Parathyroid adenoma (tissue), 2 donors: ENCODE results near the gene DIP2A.

Experiments used
- H2AFZ ChIP-seq: fragments of 300-600 bp; sonication (generic); one replicate; pipeline ENCODE4 v1.7.0; 2017; ENCODE audit warnings: antibody characterized with exemption, mild to moderate bottlenecking
- H3K27ac ChIP-seq: fragments of 300-600 bp; sonication (generic); one replicate; pipeline ENCODE4 v1.7.0; 2017
- H3K27me3 ChIP-seq: fragments of 300-600 bp; sonication (generic); one replicate; pipeline ENCODE4 v1.7.0; 2017; ENCODE audit warnings: low read length; ENCODE audit not compliant: control insufficient read depth, insufficient read depth
- H3K36me3 ChIP-seq: fragments of 300-600 bp; sonication (generic); one replicate; pipeline ENCODE4 v1.7.0; 2017; ENCODE audit warnings: low read length; ENCODE audit not compliant: control insufficient read depth, insufficient read depth
- H3K4me1 ChIP-seq: fragments of 300-600 bp; sonication (generic); one replicate; pipeline ENCODE4 v1.7.0; 2017; ENCODE audit warnings: control low read depth
- H3K4me2 ChIP-seq: fragments of 300-600 bp; sonication (generic); one replicate; pipeline ENCODE4 v1.7.0; 2017; ENCODE audit warnings: low read length
- H3K4me3 ChIP-seq: fragments of 300-600 bp; sonication (generic); one replicate; pipeline ENCODE4 v1.7.0; 2017; ENCODE audit warnings: low read depth, low read length
- H3K79me2 ChIP-seq: fragments of 300-600 bp; sonication (generic); one replicate; pipeline ENCODE4 v1.7.0; 2017; ENCODE audit warnings: control low read depth
- H3K9ac ChIP-seq: fragments of 300-600 bp; sonication (generic); one replicate; pipeline ENCODE4 v1.7.0; 2017; ENCODE audit warnings: mild to moderate bottlenecking
- H3K9me3 ChIP-seq: fragments of 300-600 bp; sonication (generic); one replicate; pipeline ENCODE4 v1.7.0; 2017; ENCODE audit warnings: low read length; ENCODE audit not compliant: control insufficient read depth
- TF ChIP-seq, protein P1 (sequence below): fragments of 300-600 bp; sonication (generic); IDR thresholded peaks from one replicate; pipeline ENCODE4 v1.7.0; 2017; ENCODE audit warnings: antibody characterized with exemption, mild to moderate bottlenecking
- donor health status: primary hyperparathyroidism.

Gene DIP2A

DNA sequence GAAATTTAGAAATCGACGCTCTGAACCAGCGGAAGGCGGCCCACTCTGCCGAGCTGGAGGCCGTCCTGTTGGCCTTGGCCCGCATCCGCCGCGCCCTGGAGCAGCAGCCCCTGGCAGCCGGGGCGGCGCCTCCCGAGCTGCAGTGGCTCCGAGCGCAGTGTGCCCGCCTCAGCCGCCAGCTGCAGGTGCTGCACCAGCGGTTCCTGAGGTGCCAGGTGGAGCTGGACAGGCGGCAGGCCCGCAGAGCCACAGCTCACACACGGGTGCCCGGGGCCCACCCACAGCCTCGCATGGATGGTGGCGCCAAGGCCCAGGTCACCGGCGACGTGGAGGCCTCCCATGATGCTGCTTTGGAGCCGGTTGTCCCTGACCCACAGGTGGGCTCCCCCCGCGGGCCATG is 47.0 kb upstream of the DIP2A start:
- TF ChIP-seq, protein P1, sequence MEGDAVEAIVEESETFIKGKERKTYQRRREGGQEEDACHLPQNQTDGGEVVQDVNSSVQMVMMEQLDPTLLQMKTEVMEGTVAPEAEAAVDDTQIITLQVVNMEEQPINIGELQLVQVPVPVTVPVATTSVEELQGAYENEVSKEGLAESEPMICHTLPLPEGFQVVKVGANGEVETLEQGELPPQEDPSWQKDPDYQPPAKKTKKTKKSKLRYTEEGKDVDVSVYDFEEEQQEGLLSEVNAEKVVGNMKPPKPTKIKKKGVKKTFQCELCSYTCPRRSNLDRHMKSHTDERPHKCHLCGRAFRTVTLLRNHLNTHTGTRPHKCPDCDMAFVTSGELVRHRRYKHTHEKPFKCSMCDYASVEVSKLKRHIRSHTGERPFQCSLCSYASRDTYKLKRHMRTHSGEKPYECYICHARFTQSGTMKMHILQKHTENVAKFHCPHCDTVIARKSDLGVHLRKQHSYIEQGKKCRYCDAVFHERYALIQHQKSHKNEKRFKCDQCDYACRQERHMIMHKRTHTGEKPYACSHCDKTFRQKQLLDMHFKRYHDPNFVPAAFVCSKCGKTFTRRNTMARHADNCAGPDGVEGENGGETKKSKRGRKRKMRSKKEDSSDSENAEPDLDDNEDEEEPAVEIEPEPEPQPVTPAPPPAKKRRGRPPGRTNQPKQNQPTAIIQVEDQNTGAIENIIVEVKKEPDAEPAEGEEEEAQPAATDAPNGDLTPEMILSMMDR, result no peak
- H3K4me3 ChIP-seq, result no peak overlapping the region
- no peaks in the 10 kb centered on the region for H3K36me3 ChIP-seq
- H3K4me2 ChIP-seq, result no peak overlapping the region
- no peaks in the 10 kb centered on the region for H3K27me3 ChIP-seq
- no peak overlapping the region for H2AFZ ChIP-seq
- H3K27ac ChIP-seq, result no peak overlapping the region
- no peaks in the 10 kb centered on the region for H3K79me2 ChIP-seq
- H3K9me3 ChIP-seq, result no peaks in the 10 kb centered on the region
- no peaks in the 10 kb centered on the region for H3K4me1 ChIP-seq
- H3K9ac ChIP-seq, result no peak overlapping the region

DNA sequence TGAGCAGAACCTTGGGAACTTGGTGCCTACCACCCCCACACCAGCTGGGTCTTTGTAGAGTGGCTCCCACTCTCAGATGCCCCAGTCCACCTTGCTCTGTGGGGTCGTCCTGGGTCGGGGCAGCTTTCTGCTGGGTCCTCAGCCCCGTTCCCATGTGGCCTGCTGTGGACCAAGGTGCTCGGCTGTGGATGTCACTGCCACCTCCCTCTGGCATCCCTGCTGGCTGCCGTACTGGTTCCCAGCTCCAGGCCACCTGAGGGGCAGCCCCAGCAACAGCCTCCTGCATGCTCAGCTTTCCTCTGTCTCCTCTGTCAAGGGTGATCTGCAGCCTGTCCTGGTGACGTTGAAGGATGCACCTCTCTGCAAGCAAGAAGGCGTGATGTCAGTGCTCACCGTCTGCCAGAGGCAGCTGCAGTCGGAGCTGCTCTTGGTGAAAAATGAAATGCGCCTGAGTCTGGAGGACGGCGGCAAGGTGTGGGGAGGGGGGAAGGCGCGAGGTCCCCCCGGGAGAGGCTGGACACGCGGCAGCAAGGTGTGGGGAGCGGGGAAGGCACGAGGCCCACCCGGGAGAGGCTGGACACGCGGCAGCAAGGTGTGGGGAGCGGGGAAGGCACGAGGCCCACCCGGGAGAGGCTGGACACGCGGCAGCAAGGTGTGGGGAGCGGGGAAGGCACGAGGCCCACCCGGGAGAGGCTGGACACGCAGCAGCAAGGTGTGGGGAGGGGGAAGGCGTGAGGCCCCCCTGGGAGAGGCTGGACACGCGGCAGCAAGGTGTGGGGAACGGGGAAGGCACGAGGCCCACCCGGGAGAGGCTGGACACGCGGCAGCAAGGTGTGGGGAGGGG is 45.9 kb upstream of the DIP2A start:
- H3K9me3 ChIP-seq, result no peaks in the 10 kb centered on the region
- no peak overlapping the region for H2AFZ ChIP-seq
- no peaks in the 10 kb centered on the region for H3K4me1 ChIP-seq
- no peak overlapping the region for H3K4me2 ChIP-seq
- no peak overlapping the region for H3K27ac ChIP-seq
- TF ChIP-seq, protein P1, result no peak
- no peak overlapping the region for H3K4me3 ChIP-seq
- H3K9ac ChIP-seq, result no peak overlapping the region
- no peaks in the 10 kb centered on the region for H3K27me3 ChIP-seq
- no peaks in the 10 kb centered on the region for H3K79me2 ChIP-seq
- no peaks in the 10 kb centered on the region for H3K36me3 ChIP-seq

DNA sequence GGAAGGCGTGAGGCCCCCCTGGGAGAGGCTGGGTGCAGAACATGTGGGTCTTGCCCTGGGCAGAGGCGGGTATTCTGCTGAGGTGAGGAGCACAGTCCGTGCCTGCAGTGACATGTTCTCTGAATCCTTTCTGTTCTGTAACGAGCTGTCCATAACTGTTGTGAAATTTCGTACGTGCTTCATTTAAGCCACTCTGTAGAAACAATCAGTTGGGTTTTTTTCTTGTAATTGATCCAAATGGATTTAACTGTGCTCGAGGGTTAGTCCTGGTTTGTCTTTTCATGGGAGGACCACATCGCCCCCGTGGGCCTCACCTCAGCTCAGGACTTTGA is 45.4 kb upstream of the DIP2A start:
- Histone ChIP-seq H3K79me2 (no peaks in the 10 kb centered on the region), H3K9me3 (no peaks in the 10 kb centered on the region), H3K27me3 (no peaks in the 10 kb centered on the region), H3K27ac (no peak overlapping the region), H3K36me3 (no peaks in the 10 kb centered on the region), H3K9ac (no peak overlapping the region), H3K4me2 (no peak overlapping the region), H3K4me1 (no peaks in the 10 kb centered on the region), H2AFZ (no peak overlapping the region), H3K4me3 (no peak overlapping the region)
- TF ChIP-seq, protein P1, result no peak

DNA sequence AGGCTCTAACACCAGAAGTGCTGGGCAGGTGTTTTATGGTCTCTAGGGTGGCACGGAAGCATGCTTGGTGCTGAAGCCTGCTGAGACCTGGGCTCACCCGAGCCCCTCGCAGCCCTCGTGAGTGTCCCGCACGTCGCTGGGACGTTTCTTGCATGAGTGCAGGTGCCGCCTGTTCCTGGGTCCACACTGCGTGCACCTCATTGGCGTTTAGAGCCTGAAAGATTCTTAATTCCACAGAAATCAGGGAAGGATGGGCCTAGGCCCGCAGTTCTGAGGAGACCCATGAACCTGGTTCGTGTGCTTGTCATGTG is 43.8 kb upstream of the DIP2A start:
- H3K4me1 ChIP-seq, result no peaks in the 10 kb centered on the region
- H3K79me2 ChIP-seq, result no peaks in the 10 kb centered on the region
- no peaks in the 10 kb centered on the region for H3K27me3 ChIP-seq
- no peak overlapping the region for H3K9ac ChIP-seq
- no peak overlapping the region for H3K27ac ChIP-seq
- TF ChIP-seq, protein P1, result no peak
- H3K9me3 ChIP-seq, result no peaks in the 10 kb centered on the region
- H3K4me2 ChIP-seq, result no peak overlapping the region
- no peak overlapping the region for H2AFZ ChIP-seq
- H3K4me3 ChIP-seq, result no peak overlapping the region
- H3K36me3 ChIP-seq, result no peaks in the 10 kb centered on the region

DNA sequence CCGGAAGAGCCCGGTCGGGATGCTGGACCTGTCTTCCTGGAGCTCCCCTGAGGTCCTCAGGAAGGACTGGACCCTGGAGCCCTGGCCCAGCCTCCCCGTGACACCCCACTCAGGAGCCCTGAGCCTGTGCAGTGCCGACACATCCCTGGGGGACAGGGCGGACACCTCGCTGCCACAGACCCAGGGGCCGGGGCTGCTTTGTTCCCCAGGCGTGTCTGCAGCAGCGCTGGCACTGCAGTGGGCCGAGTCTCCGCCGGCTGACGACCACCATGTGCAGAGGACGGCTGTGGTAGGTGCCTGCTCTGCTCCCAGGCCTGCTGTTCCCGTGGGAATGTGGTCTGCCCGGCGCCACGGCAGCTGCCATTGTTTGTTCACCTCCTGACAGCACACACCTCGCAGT is 42.1 kb upstream of the DIP2A start:
- TF ChIP-seq, protein P1, result no peak
- Histone ChIP-seq H3K9ac (no peak overlapping the region), H3K4me2 (no peak overlapping the region), H3K9me3 (no peaks in the 10 kb centered on the region), H3K4me1 (no peaks in the 10 kb centered on the region), H3K27me3 (no peaks in the 10 kb centered on the region), H2AFZ (no peak overlapping the region), H3K36me3 (no peaks in the 10 kb centered on the region), H3K79me2 (no peaks in the 10 kb centered on the region), H3K4me3 (no peak overlapping the region), H3K27ac (no peak overlapping the region)
